Upper lobe of left lung (tissue), 4 donors: ENCODE data around the gene ALKBH5.

ENCODE experiments used
- CTCF ChIP-seq, 6 experiments: fragments of 450-650 bp in 4 of 6; fragments of 200-600 bp in 2 of 6; sonication (generic) in 2 of 6; IDR thresholded peaks; one replicate each; pipeline ENCODE4 v1.5.1; 2016 to 2019; ENCODE audit warnings: antibody characterized with exemption in 6 of 6
- POLR2AphosphoS5 ChIP-seq, 2 donors: sonication (generic); formaldehyde crosslinking; IDR thresholded peaks; one replicate each; pipeline ENCODE4 v1.5.1; 2017; ENCODE audit warnings: antibody characterized with exemption in 2 of 2

GRCh38 chr17:18185832-18186626 is 2.4 kb downstream of the ALKBH5 start:
- no peak for TF ChIP-seq CTCF (IDR thresholded peaks at IDR 0.05)
- TF ChIP-seq POLR2AphosphoS5 (IDR thresholded peaks at IDR 0.05) = no peak
